ENCODE data around the gene CELSR1.

The CELSR1 gene

GRCh38 chr22:46499805-46500189 is 37.6 kb downstream of the CELSR1 start (continued):
- no peak for TF ChIP-seq POU6F1 (CRISPR knock-in tag; IDR thresholded peaks at IDR 0.05; ENCODE audit: borderline replicate concordance, low read depth)

- TF ChIP-seq TSHZ2 (CRISPR knock-in tag; IDR thresholded peaks at IDR 0.05): no peak
- TF ChIP-seq BACH2 (CRISPR knock-in tag; IDR thresholded peaks at IDR 0.05; ENCODE audit: borderline replicate concordance): no peak
- TF ChIP-seq RARB (CRISPR knock-in tag; IDR thresholded peaks at IDR 0.05): no peak
- TF ChIP-seq CSDC2 (CRISPR knock-in tag; IDR thresholded peaks at IDR 0.05): no peak
- no peak for TF ChIP-seq ZNF565 (CRISPR knock-in tag; conservative IDR thresholded peaks at IDR 0.05; ENCODE audit: low read depth)
- TF ChIP-seq TCF4 (CRISPR knock-in tag; IDR thresholded peaks at IDR 0.05; ENCODE audit: borderline replicate concordance): no peak
- TF ChIP-seq ESRRG (CRISPR knock-in tag; IDR thresholded peaks at IDR 0.05): no peak
- TF ChIP-seq ZFP3 (CRISPR knock-in tag; IDR thresholded peaks at IDR 0.05): no peak
- no peak for TF ChIP-seq OSR1 (CRISPR knock-in tag; IDR thresholded peaks at IDR 0.05)
- TF ChIP-seq ZNF8 (CRISPR knock-in tag; IDR thresholded peaks at IDR 0.05): no peak
- no peak for TF ChIP-seq CREB5 (CRISPR knock-in tag; IDR thresholded peaks at IDR 0.05; ENCODE audit: low read depth)
- no peak for TF ChIP-seq TOX (CRISPR knock-in tag; IDR thresholded peaks at IDR 0.05; ENCODE audit: borderline replicate concordance)
- no peak for TF ChIP-seq PATZ1 (CRISPR knock-in tag; IDR thresholded peaks at IDR 0.05; ENCODE audit: borderline replicate concordance)
- no peak for TF ChIP-seq SNAI2 (CRISPR knock-in tag; IDR thresholded peaks at IDR 0.05)
- no peak for TF ChIP-seq ARNTL (CRISPR knock-in tag; IDR thresholded peaks at IDR 0.05; ENCODE audit: borderline replicate concordance, low read depth)
- no peak for TF ChIP-seq ZNF70 (CRISPR knock-in tag; IDR thresholded peaks at IDR 0.05)
- no peak for TF ChIP-seq ISL1 (CRISPR knock-in tag; IDR thresholded peaks at IDR 0.05)
- ATAC-seq: peak; percentile 31; the same call in 1 of the 3 replicates
Observed at GRCh38 chr22:46491946-46492345, 45.5 kb downstream of the CELSR1 start.

- TF ChIP-seq GLIS3 (CRISPR knock-in tag; IDR thresholded peaks at IDR 0.05) (no peak), ZC3H10 (CRISPR knock-in tag; IDR thresholded peaks at IDR 0.05) (no peak), RARB (CRISPR knock-in tag; IDR thresholded peaks at IDR 0.05) (no peak), ESRRG (CRISPR knock-in tag; IDR thresholded peaks at IDR 0.05) (no peak), CSDC2 (CRISPR knock-in tag; IDR thresholded peaks at IDR 0.05) (no peak), ISL1 (CRISPR knock-in tag; IDR thresholded peaks at IDR 0.05) (no peak)
- ATAC-seq: no peak
Observed at GRCh38 chr22:46490538-46490937, 46.9 kb downstream of the CELSR1 start.

GRCh38 chr22:46486996-46487717 is 50.3 kb downstream of the CELSR1 start:
- TF ChIP-seq TCF4 (CRISPR knock-in tag; IDR thresholded peaks at IDR 0.05; ENCODE audit: borderline replicate concordance) (no peak), ZC3H10 (CRISPR knock-in tag; IDR thresholded peaks at IDR 0.05) (no peak), ARNTL (CRISPR knock-in tag; IDR thresholded peaks at IDR 0.05; ENCODE audit: borderline replicate concordance, low read depth) (no peak), CREB5 (CRISPR knock-in tag; IDR thresholded peaks at IDR 0.05; ENCODE audit: low read depth) (no peak)
- ATAC-seq: no peak
